ENCODE data around the gene RBBP7.

GRCh38 chrX:16876696-16877095 lies 6.5 kb upstream of the RBBP7 start:
- TF ChIP-seq CTCF (IDR thresholded peaks at IDR 0.05; ENCODE audit: low read depth, low read length) (no peak), POLR2A (IDR thresholded peaks at IDR 0.05; ENCODE audit: extremely low read depth, insufficient read length) (no peak), MYC (IDR thresholded peaks at IDR 0.05; ENCODE audit: low read depth, low read length) (no peak), MAX (IDR thresholded peaks at IDR 0.05; ENCODE audit: low read depth, low read length) (no peak)
